NCI-H1694 treated with DMSO at 0.1 percent for 48 hours (cell line): ENCODE measurements around the gene SIRPD.

Source experiments
- DNase-seq: peaks from one replicate; lab custom pipeline; 2025; lab: John Stamatoyannopoulos, UW

Gene SIRPD

DNA sequence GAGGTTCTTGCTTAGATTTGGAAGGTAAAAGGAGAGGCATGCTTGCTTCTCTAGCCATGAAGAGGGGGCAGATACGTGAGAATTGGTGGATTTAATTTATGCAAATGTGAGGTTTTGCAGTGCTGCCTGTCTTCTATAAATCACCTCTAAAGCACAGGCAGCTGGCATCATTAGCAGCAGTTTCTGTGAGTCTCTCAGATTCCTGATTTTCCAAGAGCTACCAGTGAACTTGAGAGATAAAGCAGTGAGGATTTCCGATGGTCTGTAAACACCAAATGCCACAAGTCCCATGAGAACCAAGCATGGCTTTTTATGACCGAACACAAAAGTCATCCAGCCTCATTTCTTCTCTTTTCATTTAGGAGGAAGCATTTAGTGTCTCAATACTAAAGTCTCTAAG is 63.1 kb downstream of the SIRPD start:
- no peak for DNase-seq

DNA sequence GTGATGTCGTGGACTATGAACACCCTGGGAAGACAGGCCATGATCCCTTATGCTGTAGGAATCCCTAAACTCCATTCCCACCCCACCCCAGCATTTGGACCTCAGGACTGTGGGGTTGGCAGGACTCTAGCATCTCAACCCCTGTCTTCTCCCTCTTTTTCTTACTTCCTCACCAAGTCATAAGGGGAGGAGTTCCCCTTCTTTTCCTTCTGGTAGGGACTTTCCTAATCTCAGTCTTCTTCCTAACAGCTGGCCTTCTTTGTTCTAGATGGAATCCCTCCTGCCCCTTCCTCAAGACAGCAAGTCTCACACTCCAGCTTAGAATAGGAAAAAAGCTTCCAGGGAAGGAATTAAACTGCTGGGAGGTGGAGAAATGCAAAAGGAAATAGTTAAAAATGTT is 64.0 kb downstream of the SIRPD start:
- no peak for DNase-seq

DNA sequence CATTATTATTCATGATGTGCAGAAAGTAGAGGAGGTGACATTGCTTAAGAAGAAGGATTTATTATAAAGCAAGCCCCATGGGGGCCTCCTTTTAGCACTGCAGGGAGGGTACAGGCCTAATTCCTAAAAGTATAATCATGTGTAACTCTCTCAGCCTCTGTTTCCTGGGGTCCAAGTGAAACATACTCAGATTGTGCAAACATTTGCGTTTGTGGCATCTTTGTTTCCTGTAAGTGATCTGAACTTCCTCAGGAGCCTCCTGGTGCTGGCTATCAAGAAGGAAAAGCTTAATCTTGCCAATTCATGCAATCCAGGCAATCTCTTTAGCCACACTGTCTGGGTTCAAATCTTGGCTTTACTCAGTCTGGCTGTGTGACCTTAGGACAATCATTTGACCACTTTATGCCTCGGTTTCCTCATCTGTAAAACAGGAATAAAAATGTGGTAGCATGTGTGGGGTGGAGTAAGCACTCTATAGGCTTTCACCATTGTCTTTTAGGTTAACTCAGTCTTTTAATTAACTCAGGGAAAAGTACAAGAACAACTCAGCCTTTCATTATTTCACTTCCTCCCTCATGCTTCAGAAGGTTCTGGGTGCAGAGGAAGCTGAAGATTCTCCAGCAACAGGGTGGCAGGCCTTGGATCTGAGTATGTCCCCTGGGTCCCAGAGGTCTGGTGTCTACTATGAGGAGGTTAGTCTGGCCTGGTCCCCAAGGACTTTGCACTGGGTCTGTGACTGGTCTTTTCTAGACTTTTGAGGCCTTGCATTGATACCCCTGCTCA is 65.5 kb downstream of the SIRPD start:
- DNase-seq = no peak

DNA sequence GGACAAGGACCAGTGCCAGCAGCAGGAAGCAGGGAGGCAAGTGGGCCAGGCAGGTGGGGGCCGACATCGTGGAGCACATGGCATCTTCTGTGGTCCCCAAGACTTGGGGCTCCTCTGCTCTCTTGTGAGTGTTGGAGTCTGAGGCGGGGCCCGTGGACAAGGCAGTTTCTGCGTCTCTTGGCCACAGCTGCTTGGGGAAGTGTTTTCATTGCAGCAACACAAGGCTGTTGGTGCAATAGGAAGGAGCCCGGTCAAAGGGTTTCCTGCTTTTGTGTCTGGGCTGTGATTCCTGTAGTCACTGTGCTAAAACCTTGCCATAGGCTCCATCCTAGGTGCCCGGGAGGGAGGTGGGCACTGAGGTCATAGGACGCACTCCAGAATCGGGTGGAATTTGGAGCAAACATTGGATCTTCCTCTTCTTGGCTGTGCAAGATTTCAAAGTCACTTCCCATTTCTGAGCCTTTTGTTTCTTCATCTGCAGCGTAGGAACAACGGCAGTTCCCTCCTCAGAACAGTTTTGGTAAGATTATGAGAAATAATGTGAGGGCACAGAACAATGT is 66.1 kb downstream of the SIRPD start, which contains the start of gene SIRPB2:
Gene SIRPB2 (minus strand): TSS at position 140 of the 560 bp plus-strand sequence. CDS start 61 bp downstream, at position 79.
- no peak for DNase-seq

DNA sequence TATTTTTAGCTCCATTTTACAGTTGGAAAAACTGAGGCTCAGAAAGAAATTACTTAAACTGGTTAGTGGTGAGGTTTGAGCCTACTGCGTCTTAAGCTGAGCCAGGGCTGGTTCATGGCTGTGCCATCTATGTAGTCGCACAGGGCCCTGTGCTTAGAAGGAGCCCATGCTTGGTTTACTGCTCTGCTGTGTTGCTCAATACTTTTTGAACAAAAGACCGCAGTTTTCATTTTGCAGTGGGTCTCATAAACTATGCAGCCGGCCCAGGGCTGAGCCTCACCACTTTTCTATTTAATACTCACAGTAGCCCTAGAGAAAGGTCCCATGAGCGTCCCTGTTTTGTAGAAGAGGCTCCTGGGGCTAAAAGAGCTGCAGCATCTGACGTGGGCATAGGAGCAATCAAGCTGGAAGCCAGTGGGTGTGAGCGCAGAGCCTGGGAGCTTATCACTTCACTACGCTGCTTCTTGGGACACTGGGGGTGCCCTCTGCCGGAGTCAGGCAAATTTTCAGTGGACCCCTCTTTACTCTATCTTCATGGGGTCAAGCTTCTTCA is 66.8 kb downstream of the SIRPD start:
- no peak for DNase-seq

DNA sequence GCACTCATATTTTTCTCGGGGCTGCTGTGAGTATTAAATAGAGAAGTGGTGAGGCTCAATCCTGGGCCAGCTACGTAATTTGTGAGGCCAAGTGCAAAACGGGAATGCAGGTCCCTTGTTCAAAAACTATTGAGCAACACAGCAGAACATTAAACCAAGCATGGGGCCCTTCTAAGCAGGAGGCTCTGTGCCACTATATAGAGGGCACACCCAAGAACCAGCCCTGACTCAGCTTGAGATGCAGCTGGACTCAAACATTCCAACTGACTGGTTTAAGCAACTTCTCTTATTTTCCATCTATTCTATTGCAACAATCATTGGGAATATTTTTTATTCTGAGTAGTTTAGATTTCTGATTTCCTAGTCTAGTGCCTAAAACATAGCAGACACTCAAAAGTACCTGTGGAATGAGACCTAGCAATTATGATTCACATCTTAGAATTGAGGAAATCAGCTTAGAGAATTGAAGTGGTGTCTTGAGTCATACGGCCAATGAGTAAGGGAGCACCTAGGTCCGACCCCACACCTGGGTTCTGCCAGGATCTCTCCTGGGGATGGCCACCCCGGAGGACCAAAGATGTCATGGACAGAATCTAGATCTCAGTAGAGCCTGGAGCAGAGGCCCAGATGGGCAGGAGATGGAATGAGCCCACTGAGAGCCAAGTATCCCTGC is 67.6 kb downstream of the SIRPD start:
- DNase-seq = no peak

DNA sequence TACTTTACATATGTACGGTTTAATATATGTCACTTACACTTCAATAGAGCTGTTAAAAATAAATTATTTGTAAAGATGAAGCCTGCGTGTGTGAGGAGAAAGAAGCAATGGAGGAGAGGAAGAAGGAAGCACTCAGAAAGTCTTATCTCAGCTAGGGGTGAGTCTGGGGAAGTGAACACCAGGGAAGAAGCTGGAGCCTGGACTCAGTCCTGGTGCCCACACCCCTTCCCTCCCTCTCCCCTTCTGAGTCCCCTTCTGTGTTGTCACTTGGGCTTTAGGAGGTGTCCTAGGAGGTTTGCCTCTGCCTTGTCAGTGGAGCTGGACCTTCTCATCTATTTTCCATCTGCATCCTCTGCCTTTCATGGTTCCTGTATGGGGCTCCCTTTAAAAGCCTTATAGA is 68.2 kb downstream of the SIRPD start:
- DNase-seq = no peak

DNA sequence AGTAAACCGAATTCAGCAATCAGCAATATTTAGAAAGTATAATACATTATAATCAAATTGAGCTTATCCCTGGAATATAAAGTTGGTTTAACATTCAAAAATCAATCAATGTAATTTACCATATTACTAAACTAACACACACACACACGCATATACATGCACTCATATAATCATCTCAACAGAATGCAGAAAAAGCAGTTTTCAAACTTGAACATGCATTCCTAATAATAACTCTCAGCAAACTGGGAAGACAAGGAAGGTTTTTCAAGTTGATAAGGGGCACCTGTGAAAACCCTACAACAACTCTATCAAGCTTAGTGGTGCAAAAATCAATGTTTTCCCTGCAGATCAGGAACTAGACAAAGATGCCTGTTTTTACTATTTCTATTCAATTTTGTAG is 70.9 kb downstream of the SIRPD start:
- no peak for DNase-seq

DNA sequence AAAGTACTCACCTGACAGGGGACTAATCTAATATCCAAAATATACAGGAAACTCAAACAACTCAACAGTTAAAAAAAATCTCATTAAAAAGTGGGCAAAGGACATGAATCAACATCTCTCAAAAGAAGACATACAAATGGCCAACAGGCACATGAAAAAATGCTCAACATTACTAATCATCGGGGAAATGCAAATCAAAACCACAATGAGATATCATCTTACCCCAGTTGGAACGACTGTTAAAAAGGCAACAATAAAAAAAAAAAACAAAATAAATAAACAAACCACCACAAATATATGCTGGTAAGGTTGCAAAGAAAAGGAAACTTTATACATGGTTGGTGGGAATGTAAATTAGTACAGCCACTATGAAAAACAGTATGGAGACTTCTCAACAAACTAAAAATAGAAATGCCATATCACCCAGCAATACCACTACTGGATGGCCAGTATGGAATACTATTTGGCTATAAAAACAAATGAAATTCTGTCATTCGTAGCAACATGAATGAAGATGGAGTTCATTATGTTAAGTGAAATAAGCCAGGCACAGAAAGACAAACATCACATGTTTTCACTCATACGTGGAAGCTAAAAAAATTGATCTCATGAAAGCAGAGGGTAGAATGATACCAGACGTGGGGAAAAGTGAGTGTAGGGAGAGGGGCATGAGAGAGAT is 72.9 kb downstream of the SIRPD start:
- no peak for DNase-seq
